Raji (cell line): ENCODE data around the gene TCERG1L.

Source experiments
- POLR2A ChIP-seq: IDR thresholded peaks from 2 replicates; pipeline ENCODE4 v1.6.1; 2011; ENCODE audit warnings: low read depth, low read length, control low read depth; ENCODE audit not compliant: insufficient read depth

The TCERG1L gene

DNA sequence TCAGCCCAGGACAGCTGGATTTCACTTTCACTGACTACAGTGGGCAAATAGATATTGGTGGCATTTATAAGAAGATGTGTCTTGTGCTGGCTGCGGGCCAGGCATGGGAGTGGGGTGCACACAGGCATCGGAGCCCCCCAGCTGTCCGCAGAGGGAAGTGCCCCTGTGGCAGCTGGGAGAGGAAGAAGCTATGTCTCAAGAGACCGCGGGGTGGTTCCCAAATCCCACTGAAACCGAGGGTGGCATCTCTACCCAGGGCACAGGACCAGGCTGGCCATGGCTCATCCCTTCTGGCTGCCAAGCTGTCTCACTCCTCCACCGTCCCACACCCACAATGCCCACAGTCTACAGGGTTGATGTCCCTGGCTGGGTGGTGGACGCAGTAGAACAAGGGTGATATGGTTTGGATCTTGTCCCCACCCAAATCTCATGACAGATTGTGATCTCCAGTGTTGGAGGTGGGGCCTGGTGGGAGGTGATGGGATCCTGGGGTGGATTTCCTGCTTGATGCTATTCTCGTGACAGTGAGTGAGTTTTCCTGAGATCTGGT, 94.8 kb downstream of the TCERG1L start:
- no peak for TF ChIP-seq POLR2A

GRCh38 chr10:131215776-131216175, 95.7 kb downstream of the TCERG1L start:
- no peak for TF ChIP-seq POLR2A

DNA sequence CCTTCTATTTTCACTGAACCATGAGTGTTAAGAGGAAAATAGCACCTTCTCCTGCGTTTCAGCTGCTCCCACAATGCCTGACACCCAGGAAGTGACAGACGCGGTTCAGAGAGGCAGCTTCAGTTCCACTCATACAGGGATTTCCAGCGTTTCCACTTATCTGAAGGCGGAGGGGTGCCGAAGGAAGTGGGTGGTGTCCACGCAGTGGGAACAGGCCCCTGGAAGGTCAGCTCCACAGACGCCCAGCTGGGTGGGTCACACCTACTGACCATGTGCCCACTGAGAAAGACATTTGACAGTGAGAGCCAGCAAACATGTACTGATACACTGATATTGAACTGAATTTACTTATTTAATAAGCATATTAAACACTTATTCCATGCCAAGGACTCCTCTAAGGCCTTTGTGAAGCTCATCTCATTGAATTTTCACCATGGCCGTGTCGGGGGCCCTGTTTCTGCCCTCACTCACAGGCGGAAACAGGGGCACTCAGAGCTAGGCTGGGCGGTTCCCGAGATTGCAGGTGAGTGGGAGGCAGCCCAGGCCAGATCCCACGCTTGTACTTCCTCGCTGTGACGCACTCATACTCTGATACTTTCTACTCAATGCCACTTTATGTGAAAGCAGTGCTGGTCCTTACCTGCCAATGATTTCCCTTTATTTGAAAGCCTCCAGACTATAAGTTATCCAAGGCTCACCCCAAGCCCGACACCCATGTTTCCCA, 96.8 kb downstream of the TCERG1L start:
- TF ChIP-seq POLR2A = no peak

- no peak for TF ChIP-seq POLR2A
Measured at GRCh38 chr10:131213741-131214505, 97.6 kb downstream of the TCERG1L start.

- no peak for TF ChIP-seq POLR2A
Measured at GRCh38 chr10:131212763-131213325, 98.7 kb downstream of the TCERG1L start.

- TF ChIP-seq POLR2A = no peak
Measured at GRCh38 chr10:131211965-131212619, 99.4 kb downstream of the TCERG1L start.

- TF ChIP-seq POLR2A = no peak
Measured at GRCh38 chr10:131211559-131211958, 100.0 kb downstream of the TCERG1L start.

GRCh38 chr10:131211146-131211545, 100.4 kb downstream of the TCERG1L start:
- no peak for TF ChIP-seq POLR2A

DNA sequence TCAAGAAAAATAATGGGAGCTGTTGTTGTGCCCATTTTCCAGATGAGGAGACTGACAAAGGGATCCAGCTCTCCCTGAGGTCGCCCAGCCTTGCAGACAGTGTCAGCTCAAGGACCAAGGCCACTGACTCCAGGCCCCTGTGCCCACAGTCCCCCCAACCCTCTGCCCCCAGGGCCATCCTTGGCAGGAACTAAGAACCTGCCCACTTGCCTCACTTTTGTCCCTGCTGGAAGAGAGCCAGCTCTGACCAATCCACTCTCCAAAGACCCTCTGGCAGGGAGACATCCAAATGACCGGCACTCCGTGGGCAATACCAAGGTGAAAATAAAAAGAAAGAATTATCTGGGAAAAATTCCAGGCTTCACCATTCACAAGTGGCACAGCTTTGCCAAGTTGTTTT, 101.3 kb downstream of the TCERG1L start:
- no peak for TF ChIP-seq POLR2A

DNA sequence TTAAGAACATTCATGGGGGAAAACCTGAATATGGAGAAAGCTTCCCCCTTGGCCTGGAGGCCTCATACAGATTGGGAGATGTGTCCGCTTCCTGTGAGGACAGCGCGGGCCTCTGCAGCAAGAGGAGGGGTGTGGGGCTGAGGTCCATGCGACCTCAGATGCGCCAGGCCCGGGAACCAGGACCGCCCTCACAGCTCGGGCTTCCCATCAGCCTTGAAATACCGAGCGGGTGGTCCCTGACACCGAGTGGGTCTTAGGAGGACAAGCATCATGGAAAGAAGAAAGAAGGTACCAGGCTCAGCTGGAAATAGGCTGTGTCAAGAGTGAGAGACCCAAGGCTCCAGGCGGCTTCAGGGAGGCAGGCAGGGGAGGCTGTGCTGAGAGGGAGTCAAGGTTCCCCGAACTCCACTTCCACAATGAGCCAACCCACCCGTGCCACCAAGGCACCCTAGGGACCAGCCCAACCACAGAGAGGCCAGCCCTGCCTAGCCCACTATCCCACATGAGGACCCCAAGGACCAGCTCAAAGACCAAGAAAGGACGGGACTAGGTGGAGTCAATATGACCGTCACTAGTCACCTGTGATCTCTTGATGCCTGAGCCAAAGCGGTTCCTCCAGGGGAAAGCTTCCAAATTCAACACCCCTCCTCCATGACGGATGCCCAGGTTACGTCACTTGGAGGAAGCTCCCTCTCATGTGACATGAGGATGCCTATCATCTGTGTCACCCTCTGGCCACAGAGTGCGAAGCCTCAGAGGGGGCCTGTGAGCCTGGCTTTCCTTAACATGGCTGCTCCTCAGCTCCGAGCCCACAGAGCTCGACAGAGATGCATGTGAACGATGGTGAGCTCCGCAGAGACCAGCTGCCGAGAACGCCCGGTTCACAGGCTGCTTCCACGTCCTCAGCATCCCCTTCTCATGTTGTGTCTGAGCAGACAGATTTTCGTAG, 103.7 kb downstream of the TCERG1L start:
- TF ChIP-seq POLR2A = no peak

- TF ChIP-seq POLR2A = no peak
Measured at GRCh38 chr10:131207176-131207575, 104.3 kb downstream of the TCERG1L start.

DNA sequence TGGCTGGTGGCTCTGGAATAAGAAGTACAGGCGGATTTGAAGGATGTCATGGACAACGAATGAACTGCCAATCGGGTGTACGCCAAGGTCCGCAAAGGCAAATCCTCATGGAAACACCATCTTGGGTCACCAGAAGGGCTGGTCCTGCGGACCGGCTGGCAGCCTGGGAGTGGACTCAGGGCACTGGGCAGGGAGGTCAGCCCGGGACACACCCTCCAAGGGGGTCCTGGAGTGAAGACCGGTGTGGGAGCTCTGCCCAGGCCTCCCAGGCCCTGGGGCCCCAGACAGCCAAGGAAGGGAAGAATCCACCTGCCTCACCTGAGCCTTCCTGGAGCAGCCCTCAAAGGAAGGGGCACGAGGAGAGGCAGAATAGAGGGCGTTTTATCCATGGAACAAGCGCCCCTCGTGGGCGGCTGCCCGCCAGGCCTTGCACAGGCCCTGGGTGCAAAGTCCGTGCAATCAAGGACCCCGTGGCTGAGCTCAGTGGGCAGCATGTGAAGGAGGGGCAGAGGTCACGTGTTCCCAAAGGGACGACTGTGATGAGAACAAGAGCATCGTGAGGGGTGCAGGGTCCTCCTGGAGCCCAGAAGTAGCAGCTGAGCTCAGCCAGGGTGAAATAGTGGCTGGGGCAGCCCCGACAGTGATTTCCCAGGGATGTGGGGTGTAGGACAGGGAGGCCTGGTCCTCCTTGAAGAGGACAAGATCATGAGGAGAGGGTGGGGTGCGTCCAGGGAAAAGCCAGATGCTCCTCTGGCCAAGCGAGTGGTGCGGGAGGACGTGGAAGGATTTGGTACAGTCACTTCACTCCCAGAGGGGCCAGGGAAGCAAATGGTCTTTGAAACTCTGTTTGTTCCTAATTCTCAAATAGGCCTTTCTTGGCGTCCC, 105.2 kb downstream of the TCERG1L start:
- no peak for TF ChIP-seq POLR2A

GRCh38 chr10:131205556-131205955, 106.0 kb downstream of the TCERG1L start:
- TF ChIP-seq POLR2A = no peak
